GM08714 (cell line): Measurements from ENCODE around the gene ME1.

ENCODE experiments used
- H3K4me3 ChIP-seq: fragments of 200-500 bp; sonication (Bioruptor generic); 2 replicates; pipeline ENCODE4 v1.5.1; 2014; ENCODE audit warnings: mild to moderate bottlenecking, low read length, inconsistent platforms
- ZNF274 ChIP-seq: IDR thresholded peaks from 2 replicates; pipeline ENCODE4 v1.6.1; 2012; ENCODE audit warnings: mild to moderate bottlenecking, low read depth, low read length

Gene ME1

DNA sequence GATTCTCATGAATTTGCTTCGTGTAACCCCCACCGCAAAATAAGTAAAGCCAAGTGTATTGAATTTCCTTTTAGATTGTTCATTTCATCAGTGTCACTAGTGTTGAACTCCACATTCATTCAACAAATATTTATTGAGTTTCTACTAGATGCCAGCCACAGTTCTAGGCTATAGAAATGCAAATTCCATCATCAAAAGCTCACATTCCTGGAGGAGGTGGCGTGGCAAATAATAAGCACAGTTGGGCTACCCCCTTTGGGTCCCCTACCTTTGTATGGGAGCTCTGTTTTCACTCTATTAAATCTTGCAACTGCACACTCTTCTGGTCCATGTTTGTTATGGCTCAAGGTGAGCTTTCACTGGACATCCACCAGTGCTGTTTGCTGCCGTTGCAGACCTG is 12.7 kb upstream of the ME1 start:
- no peak overlapping the region for H3K4me3 ChIP-seq
- TF ChIP-seq ZNF274: no peak

DNA sequence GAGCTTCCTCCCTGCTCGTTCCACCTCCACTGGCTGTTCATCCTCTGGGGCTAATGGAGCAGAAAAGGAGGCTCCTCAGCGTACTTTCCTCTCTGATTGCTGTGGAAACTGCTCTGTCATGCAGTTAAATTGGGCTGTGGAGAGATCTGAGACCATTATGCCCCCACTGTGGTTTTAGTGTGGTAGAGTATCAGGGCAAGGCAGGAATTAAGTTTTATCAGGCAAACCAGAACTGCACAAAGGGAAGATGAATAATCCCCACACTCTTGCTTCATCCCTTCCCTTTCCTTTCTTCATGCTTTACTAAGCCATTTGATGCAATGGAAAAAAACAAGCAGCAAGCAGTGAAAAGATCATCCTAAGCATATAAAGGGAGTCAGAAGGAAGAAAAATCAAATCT is 11.9 kb upstream of the ME1 start:
- no peak overlapping the region for H3K4me3 ChIP-seq
- no peak for TF ChIP-seq ZNF274

DNA sequence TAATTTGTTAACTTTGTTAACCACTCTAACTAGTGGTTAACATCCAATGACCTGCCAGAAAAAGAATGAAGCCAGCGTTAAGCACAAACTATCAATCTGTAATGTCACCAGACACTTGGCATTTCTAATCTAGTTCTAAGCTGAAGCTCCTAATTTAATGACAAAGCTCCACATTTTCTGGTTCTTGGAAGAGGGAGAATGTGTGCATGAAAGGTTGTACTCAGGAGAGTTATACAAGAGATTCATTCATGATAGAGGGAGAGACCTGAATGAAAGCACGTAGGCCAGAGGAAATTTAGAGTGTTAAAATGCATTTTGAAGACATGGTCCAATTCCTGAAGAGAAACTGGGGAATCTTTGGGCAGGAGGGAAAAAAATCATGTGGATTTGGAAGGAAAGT is 8.3 kb upstream of the ME1 start:
- H3K4me3 ChIP-seq: no peak overlapping the region
- no peak for TF ChIP-seq ZNF274

DNA sequence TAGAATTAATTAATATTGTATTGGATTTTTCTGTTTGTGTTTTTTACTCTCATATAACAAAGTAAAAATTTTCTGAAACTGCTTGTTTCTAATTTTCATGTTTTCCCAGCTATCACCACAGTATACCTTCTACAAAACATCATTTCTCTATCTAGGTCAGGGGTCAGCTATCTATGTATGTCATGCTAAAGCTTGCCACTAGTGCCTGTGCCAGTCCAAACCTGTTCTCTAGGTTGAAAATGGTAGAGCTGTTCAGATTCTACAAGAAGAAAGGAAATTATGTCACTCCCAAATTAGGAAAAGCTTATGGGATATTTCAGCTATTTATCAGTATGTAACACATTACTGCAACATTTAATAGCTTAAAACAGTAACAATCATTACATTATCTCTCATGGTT is 5.8 kb upstream of the ME1 start:
- H3K4me3 ChIP-seq: no peak overlapping the region
- TF ChIP-seq ZNF274: no peak

DNA sequence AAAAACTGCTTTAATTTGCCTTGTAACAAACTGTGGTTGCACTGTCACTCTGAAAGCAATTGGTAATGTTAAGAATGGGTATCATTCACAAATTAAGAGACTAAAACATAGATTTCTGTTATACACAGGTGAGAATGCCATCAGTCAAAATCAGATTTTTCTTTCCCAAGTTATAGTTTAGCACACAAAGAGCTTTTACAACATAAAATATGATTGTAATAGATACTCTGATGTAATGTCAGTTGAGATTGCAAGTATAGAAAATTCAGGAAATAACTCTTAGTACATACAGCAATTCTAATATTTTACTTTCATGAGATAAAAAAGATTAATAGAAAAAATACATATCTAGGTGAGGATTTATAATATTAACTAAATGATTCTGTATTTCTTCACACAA is 2.3 kb upstream of the ME1 start:
- no peak for TF ChIP-seq ZNF274

DNA sequence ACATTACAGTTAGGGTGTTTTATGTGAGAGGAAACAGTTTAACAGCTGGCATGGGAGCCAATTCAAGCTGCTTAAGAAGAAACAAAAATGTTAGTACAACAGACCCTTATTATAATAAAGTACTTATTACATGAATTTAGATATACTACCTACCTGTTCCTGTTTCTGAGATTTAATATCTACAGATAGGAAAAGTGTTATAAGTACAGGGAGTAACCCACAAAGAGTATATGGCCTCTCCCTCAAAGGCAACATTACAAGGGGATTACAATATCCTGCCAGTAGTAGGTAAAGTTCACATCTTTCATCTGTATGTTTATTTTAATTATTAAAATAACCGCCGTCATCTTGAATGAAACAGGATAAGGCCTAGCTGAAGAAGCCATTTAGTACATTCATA is 1.8 kb upstream of the ME1 start:
- TF ChIP-seq ZNF274: no peak
- H3K4me3 ChIP-seq: no peak overlapping the region

More for the DNA sequence above, 2.3 kb upstream of the ME1 start:
- H3K4me3 ChIP-seq: no peak overlapping the region

DNA sequence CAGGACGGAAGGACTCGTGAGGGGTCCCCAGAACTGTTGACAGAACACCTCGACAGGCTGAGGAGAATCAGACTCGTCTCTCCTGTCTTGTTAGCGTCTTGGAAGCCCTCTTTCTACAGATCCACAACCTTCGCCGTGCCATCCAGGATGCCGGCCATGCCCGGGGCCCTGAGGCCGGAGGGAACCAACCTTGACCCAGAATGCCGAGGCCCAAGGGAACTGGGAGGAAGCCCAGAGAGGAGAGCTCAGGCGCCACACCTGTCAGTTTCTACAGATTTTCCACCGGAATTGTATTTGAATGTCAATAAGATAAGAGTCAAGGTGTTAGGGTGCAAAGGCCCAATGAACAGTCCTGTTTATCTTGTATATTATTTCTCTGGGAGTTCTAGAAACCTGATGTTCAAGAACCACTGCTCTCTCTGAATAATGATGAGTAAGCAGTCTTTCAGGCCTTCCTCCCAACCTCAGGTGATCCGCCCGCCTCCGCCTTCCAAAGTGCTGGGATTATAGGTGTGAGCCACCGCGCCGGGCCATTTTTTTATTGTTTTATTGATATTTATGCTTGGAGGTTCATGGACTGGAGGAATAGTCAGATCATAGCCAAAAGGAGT is 799 bp upstream of the ME1 start:
- no peak for TF ChIP-seq ZNF274
- H3K4me3 ChIP-seq: peak overlapping the region; percentile 71; the same call in 1 of the 2 replicates

DNA sequence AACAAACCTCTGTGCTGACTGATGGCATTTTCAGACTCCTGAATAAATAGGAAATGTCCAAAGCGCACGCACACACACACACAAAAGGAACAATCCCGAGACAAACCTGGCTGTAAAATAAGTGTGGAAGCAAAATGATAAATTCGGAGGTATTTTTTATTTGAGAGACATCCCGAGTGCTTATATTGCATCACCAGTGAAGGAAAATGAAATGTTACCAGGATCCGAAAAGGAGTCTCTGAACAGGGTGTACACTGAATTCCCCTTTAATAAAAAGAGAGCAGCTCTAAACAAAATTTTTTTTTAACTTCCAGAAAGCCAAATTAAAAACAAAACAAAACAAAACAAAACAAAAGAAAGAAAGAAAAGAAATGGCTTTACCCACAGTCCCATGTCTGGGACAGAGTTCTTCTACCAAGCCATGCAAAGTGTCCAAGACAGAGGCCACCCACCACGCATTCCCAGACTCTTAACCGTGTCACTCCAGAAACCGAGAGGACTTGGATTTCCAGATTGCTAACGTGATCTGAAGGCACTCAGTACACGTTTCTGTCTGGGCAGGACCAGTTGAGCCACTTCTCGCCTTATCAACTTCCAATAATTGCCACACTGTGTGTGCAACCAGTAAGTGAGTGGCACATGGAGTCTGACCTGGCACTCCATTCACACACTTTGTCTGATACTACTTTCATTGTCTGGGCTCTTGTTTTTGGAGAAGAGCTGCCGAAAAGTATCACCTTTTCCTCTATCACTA is 817 bp downstream of the ME1 start:
- peak overlapping the region; percentile 71 for H3K4me3 ChIP-seq
- TF ChIP-seq ZNF274: no peak

DNA sequence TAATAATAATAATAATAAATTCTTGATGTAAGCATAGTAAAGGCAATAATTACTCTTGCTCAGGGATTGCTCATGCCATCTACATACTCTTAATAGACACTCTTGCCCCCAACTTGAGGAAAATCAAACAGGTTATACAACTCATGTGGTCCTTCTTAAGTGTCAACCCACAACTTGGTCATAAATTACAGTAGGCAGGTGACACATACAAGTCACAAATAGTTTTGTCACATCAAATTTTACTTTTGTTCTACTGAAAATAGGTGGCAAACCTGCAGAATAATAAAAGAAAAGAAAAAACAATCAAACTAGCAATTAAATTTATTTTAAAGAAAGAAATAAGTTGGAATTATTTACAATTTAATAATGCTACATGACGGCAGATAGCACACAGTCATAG is 1.6 kb downstream of the ME1 start:
- no peak overlapping the region; the same call in 1 of the 2 replicates for H3K4me3 ChIP-seq
- TF ChIP-seq ZNF274: no peak

DNA sequence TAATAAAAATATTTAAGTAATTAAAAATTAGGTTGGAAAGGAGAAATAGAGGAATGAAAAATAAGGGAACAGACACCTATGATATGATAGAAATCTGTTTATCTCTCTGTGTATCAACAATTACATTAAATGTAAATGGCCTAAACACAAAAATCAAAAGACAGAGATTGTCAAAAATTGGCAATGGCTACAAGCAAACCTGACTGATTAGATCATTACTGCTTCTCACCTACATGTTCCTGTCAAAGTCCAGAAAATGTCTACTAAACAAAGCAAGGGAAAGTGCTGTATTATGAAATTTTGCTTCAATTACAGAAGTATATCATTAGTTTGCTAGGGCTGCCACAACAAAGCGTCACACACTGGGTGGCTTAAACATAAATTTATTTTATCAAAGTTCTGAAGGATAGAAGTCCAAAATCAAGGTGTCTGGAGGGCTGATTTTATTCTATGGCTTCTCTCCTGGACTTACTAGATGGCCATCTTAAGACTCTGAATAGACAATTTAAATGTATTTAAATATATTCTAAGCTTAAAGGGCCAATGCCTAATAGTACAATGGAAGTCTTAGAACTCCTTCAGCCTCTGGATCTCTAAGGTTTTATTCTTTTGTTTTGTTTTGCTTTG is 6.3 kb downstream of the ME1 start:
- no peak for TF ChIP-seq ZNF274
- no peak overlapping the region for H3K4me3 ChIP-seq

DNA sequence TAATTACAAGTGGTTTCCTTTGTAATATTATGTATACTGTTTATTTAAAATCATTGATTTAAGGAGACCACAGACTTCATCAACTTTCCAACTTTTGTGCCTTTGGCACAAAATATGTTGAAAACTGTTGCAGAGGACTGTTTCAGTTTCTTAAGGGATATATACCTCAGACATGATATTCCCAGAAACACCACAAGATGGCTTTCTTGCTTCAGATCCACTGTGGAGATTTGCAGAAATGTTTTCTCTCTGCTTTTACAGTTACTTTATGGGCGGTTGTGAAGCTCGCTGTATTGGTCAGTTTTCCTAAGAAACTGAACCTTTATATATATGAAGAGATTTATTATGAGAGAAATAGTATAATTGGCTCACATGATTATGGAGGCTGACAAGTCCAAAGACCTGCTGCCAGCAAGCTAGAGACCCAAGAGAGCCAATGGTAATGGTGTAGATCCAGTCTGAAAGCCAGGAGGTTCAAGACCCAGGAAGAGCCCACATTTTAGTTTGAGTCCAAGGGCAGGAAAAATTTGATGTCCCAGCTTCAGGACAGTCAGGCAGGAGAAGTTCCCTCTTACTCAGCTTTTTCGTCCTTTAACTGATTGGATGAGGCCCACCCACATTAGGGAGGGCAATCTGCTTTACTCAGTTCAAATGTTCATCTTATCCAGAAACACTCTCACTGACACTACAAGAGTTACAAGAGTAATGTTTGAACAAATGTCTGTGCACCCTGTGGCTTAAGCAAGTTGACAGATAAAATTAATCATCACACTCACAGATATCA is 12.8 kb downstream of the ME1 start:
- no peak for TF ChIP-seq ZNF274
- H3K4me3 ChIP-seq: no peak overlapping the region

DNA sequence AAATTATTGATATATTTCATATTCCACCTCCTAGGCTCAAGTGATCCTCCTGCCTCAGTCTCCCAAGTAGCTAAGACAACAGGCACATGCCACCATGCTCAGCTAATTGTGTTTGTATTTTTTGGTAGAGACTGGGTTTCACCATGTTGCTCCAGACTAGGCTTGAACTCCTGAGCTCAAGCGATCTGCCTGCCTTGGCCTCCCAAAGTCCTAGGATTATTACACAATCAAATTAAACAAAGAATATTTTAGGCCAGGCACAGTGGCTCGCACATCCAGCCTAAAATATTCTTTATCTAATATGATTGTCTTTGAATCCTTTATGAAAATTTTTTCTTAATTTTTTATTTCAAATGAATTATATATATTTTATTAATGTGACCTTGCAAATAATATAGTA is 17.8 kb downstream of the ME1 start:
- H3K4me3 ChIP-seq: no peak overlapping the region
- no peak for TF ChIP-seq ZNF274

DNA sequence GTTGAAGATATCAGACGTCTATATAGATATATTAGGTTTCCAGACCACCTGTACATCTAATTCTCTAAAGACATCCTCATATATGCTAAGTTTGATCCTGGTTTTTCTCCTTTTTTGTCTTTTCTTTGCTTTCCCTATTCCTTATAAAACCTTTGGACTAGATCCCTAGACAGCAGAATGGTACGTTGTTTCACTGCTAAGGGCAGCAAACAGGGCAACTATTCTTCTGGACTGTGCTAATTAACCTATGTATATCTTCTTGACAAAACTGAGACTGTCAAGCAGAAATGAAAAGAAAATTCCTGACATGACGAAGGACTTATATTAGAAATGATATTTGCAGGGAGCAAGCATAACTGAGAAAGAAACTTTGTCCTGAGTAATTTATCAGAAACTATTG is 19.1 kb downstream of the ME1 start:
- no peak overlapping the region for H3K4me3 ChIP-seq
- no peak for TF ChIP-seq ZNF274

DNA sequence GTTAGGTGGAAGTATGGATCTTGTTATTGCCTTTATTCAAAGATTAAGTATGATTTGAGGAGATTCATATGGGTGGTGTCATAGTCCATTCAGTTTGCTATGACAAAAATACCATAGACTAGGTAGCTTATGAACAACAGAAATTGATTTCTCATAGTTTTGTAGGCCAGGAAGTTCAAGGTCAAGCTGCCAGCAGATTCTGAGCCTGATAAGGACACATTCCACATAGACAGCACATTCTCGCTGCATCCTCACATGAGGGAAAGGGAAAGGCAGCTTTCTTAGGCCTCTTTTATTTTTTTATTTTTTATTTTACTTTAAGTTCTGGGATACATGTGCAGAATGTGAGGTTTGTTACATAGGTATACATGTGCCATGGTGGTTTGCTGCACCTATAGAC is 27.7 kb downstream of the ME1 start:
- no peak overlapping the region for H3K4me3 ChIP-seq
- TF ChIP-seq ZNF274: no peak
